ENCODE results near the gene USP22.
"Not testable (repeated sequence)": the region's sequence is repeated elsewhere in the genome, so short reads cannot be mapped to it uniquely, and the experiment has no call there.

Gene USP22

GRCh38 chr17:20987511-20987910, 55.3 kb downstream of the USP22 start:
- DNase-seq (ENCODE audit: low read depth): no peak

GRCh38 chr17:20986767-20987510, 55.9 kb downstream of the USP22 start:
- no peak for DNase-seq (ENCODE audit: low read depth)

- DNase-seq (ENCODE audit: low read depth): no peak
Observed at GRCh38 chr17:20983359-20983637, 59.5 kb downstream of the USP22 start.

DNA sequence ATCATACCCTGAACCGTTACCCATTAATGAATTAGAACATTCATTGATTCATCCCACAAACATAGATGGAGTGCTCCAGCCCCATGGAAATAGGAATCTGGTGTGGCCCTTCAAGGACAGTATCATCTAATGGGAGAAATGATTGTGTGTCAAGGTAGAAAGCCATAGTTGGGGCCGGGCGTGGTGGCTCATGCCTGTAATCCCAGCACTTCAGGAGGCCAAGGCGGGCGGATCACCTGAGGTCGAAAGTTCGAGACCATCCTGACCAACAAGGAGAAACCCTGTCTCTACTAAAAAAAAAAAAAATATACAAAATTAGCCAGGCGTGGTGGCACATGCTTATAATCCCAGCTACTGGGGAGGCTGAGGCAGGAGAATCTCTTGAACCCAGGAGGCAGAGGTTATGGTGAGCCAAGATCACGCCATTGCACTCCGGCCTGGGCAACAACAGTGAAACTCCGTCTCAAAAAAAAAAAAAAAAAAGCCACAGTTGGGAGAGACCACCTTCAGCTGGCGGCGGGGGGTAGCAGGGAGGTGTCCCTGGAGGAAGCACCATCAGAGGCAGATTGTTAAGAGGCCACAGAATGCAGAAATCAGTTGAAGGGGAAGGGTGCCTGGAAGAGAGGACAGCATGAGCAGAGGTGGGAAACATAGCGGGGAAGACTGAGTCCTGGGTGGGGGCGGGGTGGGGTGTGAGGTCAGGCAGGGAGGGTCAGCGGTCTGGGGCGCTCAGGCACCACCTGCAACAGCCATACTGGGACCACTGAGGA, 60.0 kb downstream of the USP22 start:
- DNase-seq (ENCODE audit: low read depth): no peak

DNA sequence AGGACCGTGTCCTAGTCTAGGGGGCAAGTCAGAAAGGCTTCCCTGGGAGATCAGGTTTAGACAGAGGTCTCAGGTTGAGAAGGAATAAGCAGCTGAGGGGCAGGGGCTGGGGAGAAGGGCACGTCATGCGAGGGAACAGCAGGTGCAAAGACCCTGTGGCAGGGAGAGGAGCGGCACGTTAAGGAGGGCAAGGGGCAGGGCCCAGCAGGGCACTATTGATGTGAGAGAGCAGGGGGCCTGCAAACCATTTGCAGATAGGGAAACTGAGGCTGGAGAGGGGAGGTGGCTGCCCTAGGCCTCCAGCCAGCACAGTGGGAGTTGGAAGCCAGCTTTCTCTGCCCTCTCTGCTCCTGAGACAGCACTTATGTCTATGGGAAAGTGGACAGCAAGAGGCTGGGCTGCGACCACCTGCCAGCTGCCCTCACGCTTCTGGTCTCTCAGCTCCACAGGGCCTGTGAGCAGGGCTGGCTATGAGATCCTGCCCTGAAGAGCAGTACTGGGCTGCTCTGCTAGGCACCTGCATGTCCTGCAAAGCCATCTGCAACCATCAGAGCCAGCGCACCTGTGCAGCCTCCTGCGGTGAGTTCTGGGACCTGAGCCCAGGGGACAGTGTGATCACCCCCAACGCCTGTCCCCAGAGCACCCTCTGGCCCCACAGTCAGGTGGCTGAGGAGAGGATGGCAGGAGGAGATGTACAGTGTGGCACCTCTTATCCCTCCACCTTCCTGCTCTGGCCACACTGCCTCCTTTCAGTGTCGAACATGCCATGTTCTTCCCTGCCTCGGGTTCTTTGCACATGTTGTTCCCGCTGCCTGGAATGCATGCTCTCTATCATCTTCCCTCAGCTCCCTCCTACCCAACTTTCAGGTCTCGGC, 61.5 kb downstream of the USP22 start:
- DNase-seq (ENCODE audit: low read depth): no peak

GRCh38 chr17:20979792-20980083, 63.1 kb downstream of the USP22 start:
- no peak for DNase-seq (ENCODE audit: low read depth)

- not testable (repeated sequence) for DNase-seq (ENCODE audit: low read depth)
Observed at GRCh38 chr17:20979007-20979791, 63.6 kb downstream of the USP22 start.

- not testable (repeated sequence) for DNase-seq (ENCODE audit: low read depth)
Observed at GRCh38 chr17:20977609-20978253, 65.1 kb downstream of the USP22 start.

GRCh38 chr17:20975566-20975965, 67.2 kb downstream of the USP22 start:
- no peak for DNase-seq (ENCODE audit: low read depth)

GRCh38 chr17:20970329-20970728, 72.5 kb downstream of the USP22 start:
- no peak for DNase-seq (ENCODE audit: low read depth)

- DNase-seq (ENCODE audit: low read depth): no peak
Observed at GRCh38 chr17:20968913-20969616, 73.7 kb downstream of the USP22 start.

DNA sequence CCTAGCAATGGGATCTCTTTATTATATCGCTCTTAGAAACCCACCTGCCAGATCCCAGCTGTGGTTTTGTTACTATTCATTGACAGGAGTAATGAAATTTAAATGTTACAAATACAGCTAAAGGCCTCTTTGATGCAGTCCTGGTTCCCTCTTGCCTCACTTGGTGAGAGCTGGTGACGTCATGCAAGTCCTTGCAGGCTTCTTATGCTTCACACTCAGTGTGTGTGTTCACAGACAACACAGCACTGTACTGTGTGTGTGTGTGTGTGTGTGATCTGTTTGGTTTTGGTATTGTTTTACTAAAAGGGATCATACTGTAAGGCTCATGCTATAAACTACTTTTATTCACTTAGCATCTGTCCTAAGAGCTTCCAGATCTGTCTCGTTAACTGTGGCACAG, 75.0 kb downstream of the USP22 start:
- DNase-seq (ENCODE audit: low read depth): no peak

- DNase-seq (ENCODE audit: low read depth): no peak
Observed at GRCh38 chr17:20966870-20967269, 75.9 kb downstream of the USP22 start.

- no peak for DNase-seq (ENCODE audit: low read depth)
Observed at GRCh38 chr17:20965492-20965891, 77.3 kb downstream of the USP22 start.

DNA sequence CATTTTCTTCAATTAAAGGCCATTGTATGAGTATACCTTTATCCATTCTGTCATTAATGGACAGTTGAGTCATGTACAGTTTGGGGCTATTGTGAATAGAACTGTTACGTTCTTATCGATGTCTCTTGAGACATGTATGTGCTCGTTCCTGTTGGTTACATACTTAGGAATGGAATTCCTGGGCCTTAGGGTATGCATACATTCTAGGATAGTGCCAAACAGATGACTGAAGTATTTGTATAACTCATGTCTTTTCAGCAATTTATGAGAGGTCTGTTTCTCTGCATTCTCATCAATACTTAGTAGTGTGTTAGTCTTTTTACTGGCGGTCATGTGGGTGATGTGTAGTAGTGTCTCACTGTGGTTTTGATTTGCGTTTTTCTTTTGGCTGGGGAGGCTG, 81.2 kb downstream of the USP22 start:
- no peak for DNase-seq (ENCODE audit: low read depth)

- no peak for DNase-seq (ENCODE audit: low read depth)
Observed at GRCh38 chr17:20960871-20961270, 81.9 kb downstream of the USP22 start.

DNA sequence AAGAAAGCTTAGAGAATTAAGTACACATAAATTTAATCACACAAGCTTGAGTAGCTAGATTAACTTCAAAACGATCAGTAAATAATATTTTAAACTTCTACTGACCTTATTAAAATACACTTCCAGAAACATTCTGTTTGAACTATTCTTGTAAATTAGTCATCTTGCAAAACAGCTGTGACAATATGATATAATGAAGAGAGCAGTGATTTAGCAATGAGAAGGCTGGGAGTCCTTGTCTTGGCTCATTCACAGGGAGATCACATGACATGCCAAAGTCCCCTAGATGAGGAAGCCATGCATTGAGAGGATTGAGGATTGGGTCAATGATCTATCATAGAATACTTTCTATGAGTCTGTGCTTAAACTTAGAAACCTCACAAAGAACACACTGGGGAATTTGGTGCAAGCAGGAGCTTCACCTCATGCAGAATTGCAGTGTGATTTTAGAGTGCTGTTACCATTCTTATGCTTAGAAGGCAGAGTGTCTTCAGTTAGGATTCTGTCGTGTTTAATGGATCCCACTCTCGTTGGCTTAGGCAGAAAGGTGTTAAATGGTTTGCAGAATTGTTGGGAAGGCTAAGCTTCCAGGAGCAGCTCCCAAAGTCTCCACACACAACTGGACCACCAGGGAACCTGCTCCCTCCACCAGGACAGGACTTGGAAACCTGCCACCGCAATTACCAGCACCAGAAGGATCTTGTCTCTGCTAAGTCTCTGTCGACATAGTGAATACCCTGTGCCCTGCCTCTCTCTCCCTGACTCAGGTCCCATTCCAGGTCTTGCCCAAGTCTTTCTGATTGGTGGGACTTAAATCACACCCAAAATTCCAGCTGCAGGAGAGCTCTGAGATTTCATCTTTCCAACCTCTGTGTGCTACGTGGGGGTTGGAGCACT, 87.1 kb downstream of the USP22 start:
- no peak for DNase-seq (ENCODE audit: low read depth)

- DNase-seq (ENCODE audit: low read depth): no peak
Observed at GRCh38 chr17:20954794-20955193, 88.0 kb downstream of the USP22 start.

DNA sequence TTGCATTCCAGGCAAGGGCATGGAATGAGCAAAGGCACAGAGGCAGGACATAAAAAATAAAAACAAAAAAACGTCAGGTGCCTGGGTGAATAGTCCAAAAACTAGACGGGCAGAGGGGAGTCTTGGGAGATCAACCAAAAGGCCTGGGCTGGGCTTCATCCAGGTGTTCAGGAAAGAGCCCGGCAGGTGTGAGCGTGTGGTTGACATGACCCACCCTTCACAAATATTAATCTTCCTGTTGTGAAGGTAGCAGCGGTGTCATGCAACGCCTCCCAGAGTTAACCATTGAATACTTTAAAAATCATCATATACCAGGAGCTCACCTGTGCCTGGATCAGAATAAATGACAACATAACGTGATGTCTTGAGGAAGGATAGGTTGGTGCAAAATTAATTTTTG, 90.6 kb downstream of the USP22 start:
- DNase-seq (ENCODE audit: low read depth): no peak
